SKM-1 (cell line): ENCODE data around the gene FIGN.

Experiments
- DNase-seq: peaks from one replicate; lab custom pipeline; 2025; ENCODE audit not compliant: unreplicated experiment; lab: John Stamatoyannopoulos, UW

FIGN gene

GRCh38 chr2:163735685-163736432 is at the start of gene FIGN:
TSS of gene FIGN (minus strand) at chr2:163736008. CDS start at chr2:163734927, 1,081 bp downstream.
- DNase-seq, result no peak

DNA sequence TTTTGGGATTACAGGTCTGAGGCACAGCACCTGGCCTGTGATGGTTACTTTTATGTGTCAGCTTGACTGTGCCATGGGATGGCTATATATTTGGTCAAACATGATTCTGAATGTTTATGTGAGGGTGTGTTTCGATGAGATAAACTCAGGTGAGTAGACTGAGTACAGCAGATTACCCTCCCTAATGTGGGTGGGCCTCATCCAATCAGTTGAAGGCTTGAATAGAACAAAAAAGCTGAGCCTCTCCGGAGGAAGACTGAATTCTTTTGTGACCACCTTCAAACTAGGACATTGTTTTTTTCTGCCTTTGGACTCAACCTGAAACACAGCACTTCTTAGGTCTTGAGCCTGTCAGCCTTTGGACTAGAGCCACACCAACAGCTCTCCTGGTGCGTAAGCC is 49.4 kb upstream of the FIGN start:
- DNase-seq, result no peak

DNA sequence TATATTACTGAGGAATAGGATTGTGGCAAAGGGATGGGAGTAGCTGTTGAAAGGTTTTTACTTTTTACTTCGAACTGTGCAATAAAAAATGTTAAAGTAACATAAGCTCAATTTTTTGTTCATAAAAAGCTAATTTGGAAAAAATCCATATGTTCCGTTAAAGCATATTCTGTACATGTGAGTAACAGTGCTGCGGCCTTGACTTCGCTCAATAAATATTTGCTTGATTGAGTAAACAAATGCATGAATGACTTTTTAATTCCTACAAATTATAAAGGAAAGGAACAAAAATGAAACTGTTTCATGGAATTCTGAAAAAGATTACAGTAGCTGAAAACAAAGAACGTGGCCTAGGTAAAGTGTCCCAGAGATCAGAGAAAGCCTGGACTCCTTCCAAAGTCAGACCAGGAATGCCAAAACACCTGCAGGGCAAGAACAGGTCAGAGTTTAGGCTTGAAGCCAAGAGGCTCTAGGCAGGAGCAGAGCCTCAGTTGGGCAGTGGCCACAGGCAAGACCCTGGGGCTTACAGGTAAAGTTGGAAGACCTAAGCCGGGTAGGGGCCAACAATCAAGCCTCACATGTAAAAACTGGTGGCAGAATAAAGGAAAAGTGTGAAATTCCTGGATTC is 44.3 kb upstream of the FIGN start:
- no peak for DNase-seq

DNA sequence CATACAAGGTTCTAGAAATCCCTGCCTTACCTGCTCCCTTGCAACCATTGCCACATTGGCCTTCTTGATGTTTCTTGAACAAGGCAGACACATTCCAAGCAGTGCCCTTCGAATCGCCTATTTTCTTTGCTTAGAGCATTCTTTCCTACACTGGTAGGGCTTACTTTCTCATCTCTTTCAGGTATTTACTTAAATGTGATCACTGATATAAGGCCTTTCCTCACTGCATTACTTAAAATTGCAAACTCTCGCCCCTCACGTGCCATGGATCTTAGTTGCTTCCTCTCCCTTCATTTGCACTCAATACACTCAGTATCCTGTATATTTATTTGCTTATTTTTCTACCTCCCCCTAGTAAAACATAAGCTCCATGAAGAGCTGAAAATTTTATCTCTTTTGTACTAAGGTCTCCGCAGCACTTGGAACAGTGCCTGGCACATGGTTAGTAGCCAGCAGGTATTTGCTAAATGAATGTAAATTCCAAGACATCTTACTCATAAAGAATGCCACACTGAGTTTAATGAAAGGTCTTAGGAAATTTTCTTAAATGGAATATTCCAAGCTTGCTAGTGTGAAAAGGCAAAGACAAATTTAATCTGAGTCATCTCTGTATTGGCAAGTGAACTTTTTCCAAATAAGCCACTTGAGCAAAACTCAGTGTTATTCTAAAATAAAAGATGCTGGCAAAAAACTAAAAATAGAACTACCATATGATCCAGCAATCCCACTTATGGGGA is 42.4 kb upstream of the FIGN start:
- DNase-seq, result no peak

- DNase-seq, result no peak
Measured at GRCh38 chr2:163775304-163775703, 39.5 kb upstream of the FIGN start.

DNA sequence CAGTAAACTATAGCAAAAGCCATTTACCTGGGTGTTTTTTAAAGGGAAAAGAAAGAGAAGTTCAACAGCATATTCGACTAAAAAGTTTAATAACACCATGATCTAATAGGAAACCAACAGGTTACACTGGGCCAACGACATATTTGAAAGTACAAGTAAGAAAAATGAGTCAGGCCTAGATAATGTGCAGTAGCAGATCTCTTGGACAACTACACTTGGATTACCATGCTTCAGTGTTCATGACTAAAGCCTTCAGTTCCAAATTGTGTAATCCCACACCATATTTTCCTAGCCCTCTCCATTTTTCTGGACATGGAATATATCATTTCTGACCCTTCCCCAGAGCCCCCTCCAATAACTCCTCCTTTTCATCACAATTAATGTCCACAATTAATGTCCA is 39.1 kb upstream of the FIGN start:
- no peak for DNase-seq

GRCh38 chr2:163773276-163773675 is 37.5 kb upstream of the FIGN start:
- no peak for DNase-seq

DNA sequence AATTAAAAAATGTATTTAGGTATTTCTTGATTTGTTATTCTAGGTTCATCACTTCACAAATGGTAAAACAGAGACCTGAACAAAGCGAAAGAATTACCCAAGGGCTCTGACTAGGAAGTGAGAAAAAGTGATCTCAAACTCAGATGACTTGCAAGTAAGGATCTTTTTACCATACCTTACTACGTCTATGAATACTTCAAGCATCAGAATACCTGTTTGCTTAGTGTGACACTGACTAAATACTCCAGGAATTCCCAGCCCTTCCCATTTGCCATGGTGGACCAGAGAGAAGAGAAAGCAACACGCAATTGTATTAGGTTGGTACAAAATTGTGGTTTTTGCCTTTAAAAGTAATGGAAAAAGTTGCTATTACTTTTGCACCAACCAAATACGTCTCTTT is 35.8 kb upstream of the FIGN start:
- DNase-seq, result no peak

DNA sequence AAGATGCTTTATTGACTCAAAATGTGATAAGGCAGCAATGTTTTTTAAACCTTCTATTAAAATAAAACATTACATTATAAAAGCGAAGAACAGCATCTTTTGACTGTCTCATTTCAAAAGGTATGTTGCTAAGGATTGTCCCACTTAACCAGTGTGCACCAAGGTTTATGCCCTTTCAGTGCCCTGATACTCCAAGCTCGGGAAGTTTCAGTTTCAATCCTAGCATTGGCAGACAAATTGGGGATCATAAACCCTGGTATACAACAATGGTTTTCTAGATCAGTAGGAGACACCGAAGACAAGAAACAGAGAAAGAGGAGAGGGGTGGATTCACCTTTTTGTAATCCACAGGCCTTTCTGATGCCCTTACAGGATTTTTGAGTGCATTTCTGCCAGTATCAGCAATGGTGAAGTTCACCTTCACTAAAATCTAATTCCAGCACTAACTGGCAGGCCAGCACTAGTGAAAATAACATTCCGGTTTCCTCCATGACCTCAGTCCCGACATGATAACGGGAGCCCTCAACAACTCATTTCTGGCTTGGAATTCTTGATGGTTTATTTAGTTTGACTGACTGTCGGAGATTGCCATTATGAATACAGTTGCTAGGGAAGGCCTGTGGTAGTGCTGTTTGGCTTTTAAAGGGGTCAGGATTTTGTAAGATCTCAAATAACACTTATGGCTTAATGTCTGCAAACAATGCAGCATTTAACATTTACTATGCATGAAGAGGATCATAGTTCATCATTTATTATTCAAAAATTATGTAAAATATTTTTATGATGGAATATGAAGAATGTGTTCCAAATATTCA is 33.3 kb upstream of the FIGN start:
- no peak for DNase-seq

DNA sequence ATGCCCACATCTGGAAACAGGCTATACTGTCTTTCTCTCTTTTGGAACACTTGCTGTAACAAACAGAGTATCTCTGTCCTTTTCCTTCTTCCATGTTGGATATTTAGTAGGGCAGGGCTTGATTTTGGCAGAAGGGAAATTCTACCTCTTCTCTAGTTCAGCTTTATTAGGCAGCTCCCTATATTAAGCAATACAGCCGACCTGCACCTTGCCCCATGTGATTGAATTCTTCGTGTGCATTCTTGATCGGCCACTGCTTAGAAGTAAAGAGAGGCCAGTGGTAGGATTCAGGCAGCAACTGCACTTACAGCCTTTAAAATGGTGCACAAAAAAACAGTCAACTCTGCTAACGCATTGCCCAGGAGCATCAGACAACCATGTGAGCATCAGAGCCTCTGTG is 31.3 kb upstream of the FIGN start:
- DNase-seq, result no peak

GRCh38 chr2:163764566-163764965 is 28.8 kb upstream of the FIGN start:
- DNase-seq, result no peak

GRCh38 chr2:163759013-163759412 is 23.2 kb upstream of the FIGN start:
- no peak for DNase-seq

DNA sequence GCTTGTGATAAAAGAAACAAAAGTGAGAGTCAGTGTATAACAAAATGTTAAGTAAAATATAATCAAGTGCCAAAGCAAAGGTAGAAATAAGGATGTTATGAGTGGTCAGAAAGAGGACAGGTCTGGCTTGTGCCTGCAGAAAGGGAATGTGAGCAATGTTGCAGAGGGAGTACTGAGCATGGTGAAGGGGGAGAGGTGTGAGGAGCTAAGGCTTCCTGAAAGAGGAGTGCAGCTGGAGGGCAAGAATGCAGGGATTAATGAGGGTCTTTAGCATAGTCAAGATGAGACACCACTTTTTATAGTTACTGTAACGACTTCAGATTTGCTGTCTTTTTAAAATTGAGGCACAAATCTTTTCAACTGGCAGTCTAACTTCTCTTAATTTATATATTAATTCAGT is 22.0 kb upstream of the FIGN start:
- DNase-seq, result no peak

DNA sequence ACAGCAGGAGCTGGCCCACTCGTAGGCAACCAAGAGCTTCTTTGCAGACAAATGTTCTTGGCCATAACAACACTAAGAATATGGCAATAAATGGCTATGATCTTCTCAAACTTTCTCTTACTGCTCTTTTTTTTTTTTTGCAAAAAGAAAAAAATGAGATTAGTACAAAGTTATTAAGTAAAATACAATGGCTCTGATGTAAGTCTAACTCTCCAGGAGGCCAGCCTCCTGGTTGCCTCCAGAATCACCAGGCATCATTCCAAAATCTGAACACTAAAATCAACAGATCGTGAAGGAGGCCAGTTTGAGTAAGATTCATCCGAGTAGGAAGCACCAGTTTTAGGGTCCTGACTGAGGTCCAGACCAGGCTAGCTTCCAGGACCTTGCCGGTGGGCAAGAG is 20.8 kb upstream of the FIGN start:
- DNase-seq, result no peak

DNA sequence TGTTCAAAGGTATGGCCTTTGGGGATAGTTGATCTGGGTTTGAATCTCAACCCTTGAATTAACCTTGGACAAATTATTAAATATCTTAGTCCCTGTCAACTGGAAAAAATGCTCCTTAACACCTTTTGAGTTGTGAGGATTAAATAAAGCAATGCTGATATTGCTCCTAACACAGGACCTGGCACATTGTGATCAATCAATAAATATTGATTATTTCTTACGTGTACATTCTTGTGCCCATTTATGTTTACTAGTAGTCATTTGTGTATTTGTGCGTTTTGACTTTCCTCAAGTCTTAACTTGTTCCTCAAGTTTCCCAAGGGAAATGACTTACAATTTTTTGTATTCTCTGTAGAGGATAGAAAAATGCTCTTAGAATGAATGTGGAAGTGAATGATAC is 19.6 kb upstream of the FIGN start:
- DNase-seq, result no peak

GRCh38 chr2:163753726-163754125 is 17.9 kb upstream of the FIGN start:
- no peak for DNase-seq

DNA sequence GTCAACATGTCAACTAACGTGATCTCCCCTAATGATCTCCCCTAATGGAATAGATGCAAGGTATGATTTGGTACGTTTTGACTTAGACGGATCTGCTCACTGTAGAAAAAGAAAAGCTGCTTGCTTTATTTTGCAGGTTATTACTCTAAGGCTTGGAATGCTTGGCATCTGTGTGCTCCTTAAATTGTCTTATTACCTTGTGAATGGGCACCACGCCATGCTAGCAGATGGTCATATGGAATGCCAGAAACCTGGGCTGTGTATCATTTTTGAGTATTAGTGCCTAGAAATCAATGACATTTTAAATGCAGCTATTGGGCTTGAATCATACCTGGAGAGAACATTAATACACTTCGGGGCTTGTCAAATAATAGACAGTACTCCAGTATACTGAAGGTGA is 16.5 kb upstream of the FIGN start:
- no peak for DNase-seq

- no peak for DNase-seq
Measured at GRCh38 chr2:163751696-163752095, 15.9 kb upstream of the FIGN start.

- no peak for DNase-seq
Measured at GRCh38 chr2:163748420-163748819, 12.6 kb upstream of the FIGN start.

DNA sequence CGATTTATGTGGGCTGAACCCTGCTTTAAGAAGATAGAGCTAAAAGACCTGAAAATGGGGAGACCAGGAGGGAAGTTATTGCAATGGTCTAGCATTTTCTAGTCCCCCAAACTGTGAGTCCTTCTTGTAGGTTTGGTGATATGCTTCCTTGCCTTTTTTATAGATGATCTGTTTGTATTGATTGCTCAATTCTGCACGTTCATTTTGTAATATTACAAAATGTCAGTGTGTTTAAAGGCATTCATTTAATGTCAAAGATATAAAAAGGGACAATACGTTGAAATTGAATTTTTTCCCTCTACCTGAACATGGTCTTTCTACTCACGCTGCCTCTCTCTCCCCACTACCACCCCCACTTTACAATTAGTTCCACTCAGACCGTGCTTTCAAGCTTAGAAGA is 5.6 kb upstream of the FIGN start:
- no peak for DNase-seq

DNA sequence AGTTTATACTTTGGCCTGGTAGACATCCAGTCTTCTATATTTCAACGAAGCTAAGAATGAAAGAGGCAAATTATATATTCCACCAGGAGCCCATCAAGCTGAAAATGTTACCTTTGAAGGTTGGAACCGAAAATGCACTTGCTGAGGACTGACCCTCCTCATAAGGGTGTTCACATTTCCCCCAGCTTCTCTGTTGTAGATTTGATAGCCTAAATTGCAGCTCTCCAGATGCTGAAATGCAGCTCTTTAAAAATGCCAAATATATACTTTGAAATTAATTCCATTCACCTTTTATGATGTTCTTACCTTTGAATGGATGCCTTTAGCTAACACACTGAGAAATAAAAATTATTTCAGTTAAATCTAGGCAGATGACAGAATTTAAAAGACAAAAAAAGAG is 1.8 kb upstream of the FIGN start:
- DNase-seq, result no peak

DNA sequence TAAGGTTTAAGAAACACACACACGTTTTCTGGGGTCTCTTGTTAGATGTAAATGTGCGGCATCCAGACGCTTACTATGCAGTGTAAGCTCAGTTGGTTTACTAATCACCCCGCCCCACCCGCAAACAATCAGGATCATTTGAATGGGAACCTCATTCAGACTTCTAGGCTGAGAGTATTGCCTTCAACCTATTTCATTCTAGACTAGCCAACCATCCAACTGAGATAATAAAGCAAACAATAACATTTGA is 1.3 kb upstream of the FIGN start:
- DNase-seq, result no peak
